ENCODE measurements around the gene ADAM8.

The ADAM8 gene

DNA sequence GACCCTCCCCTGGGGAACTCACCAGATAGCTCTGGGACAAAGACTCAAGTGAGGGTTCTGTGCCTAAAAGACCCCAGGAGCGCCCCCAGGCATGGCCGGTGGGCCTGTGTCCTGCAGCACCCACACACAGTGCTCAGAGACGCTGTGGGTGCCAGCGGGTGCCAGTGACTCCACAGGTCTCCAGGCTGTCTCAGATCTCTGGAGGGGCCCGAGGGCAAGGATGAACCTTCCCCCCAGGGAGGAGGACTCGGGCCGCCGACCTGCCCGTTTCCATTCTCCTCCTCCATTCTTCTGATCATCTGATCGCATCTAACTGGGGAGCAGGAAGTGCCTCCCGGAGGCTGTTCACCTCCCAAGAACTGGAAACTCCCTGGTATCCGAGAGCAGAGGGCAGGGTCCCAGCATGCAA is 980 bp downstream of the ADAM8 start:
- Histone ChIP-seq H3K79me2 (ENCODE audit: insufficient read depth, low read length) (no peaks in the 10 kb centered on the region), H3K4me3 (ENCODE audit: low read depth in 1 of 2, low read length in 2 of 2) (no peak overlapping the region), H2AFZ (ENCODE audit: low read depth, low read length) (no peak overlapping the region), H3K9me3 (ENCODE audit: insufficient read depth, low read length, severe bottlenecking) (no peaks in the 10 kb centered on the region), H3K4me2 (ENCODE audit: insufficient read depth, low read length) (no peak overlapping the region), H4K20me1 (ENCODE audit: insufficient read depth, low read length) (peaks cover 8% of the 10 kb centered on the region), H3K27ac (ENCODE audit: low read length) (no peak overlapping the region), H3K4me1 (ENCODE audit: insufficient read depth, low read length) (no peaks in the 10 kb centered on the region), H3K9ac (ENCODE audit: low read depth, low read length) (no peak overlapping the region), H3K36me3 (ENCODE audit: insufficient read depth, low read length) (peaks cover 23% of the 10 kb centered on the region), H3K27me3 (ENCODE audit: insufficient read depth, low read length, poor library complexity) (no peaks in the 10 kb centered on the region)
- ATAC-seq (ENCODE audit: insufficient read depth, low read depth) (no peak), DNase-seq (no peak)
- TF ChIP-seq EZH2 (IDR thresholded peaks at IDR 0.05; ENCODE audit: borderline replicate concordance, low read depth, low read length, severe bottlenecking), result no peak
- TF ChIP-seq, protein P1, sequence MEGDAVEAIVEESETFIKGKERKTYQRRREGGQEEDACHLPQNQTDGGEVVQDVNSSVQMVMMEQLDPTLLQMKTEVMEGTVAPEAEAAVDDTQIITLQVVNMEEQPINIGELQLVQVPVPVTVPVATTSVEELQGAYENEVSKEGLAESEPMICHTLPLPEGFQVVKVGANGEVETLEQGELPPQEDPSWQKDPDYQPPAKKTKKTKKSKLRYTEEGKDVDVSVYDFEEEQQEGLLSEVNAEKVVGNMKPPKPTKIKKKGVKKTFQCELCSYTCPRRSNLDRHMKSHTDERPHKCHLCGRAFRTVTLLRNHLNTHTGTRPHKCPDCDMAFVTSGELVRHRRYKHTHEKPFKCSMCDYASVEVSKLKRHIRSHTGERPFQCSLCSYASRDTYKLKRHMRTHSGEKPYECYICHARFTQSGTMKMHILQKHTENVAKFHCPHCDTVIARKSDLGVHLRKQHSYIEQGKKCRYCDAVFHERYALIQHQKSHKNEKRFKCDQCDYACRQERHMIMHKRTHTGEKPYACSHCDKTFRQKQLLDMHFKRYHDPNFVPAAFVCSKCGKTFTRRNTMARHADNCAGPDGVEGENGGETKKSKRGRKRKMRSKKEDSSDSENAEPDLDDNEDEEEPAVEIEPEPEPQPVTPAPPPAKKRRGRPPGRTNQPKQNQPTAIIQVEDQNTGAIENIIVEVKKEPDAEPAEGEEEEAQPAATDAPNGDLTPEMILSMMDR (IDR thresholded peaks at IDR 0.05; ENCODE audit: borderline replicate concordance, extremely low read depth, low read length, poor library complexity, severe bottlenecking), result no peak

DNA sequence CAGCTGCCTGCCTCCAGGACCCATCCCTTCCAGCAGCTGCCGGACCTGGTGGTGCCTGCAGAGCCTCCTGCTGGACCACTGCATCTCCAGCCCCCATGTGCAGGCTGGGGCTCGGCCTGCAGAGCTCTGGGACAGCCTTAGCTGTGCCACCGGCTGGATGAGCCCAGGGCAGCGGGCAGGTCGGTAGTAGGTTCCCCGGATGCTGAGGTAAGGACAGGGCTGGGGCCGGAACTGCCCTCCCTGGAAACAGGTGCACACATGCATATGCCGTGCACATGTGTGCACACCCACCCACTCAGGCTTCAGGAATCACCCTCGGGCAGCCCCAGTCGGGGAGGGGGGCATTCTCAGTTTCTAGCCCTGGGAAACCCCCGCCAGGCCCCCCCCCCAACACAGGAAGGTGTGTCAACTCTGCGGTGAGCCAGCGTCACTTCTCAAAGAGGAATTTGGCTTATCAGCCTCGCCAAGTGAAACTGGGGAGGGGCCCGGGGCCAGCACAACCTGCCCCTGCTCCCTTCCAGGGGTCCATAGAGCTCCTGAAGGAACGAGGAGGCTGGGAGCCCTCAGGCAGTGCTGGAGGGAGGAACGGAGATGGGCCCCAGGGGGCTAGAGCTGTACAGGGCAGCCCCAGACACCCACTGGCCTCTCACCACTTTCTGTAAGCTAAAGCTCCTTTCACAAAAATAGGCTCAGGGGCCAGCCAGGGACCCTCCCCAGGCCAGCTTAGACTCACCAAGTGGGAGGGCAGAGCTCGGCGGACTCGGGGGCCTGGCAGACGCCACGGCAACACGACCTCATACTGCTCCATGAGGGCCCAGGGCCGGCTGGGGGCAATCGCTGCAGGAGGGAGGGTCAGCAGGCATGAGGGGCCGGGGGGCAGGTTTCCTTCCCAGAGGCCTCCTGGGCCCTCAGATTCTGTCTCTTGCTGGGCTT is 1.7 kb downstream of the ADAM8 start:
- Histone ChIP-seq H3K9ac (ENCODE audit: low read depth, low read length) (no peak overlapping the region), H3K27ac (ENCODE audit: low read length) (no peak overlapping the region), H3K27me3 (ENCODE audit: insufficient read depth, low read length, poor library complexity) (no peaks in the 10 kb centered on the region), H3K4me1 (ENCODE audit: insufficient read depth, low read length) (no peaks in the 10 kb centered on the region), H3K4me3 (ENCODE audit: low read depth in 1 of 2, low read length in 2 of 2) (no peak overlapping the region), H3K79me2 (ENCODE audit: insufficient read depth, low read length) (no peaks in the 10 kb centered on the region), H3K36me3 (ENCODE audit: insufficient read depth, low read length) (peaks cover 23% of the 10 kb centered on the region), H2AFZ (ENCODE audit: low read depth, low read length) (no peak overlapping the region), H3K9me3 (ENCODE audit: insufficient read depth, low read length, severe bottlenecking) (no peaks in the 10 kb centered on the region), H3K4me2 (ENCODE audit: insufficient read depth, low read length) (no peak overlapping the region), H4K20me1 (ENCODE audit: insufficient read depth, low read length) (peaks cover 4% of the 10 kb centered on the region; the same call in 1 of the 2 replicates)
- no peak for ATAC-seq (ENCODE audit: insufficient read depth, low read depth)
- no peak for DNase-seq
- TF ChIP-seq, protein P1 (IDR thresholded peaks at IDR 0.05; ENCODE audit: borderline replicate concordance, extremely low read depth, low read length, poor library complexity, severe bottlenecking), result no peak
- no peak for TF ChIP-seq EZH2 (IDR thresholded peaks at IDR 0.05; ENCODE audit: borderline replicate concordance, low read depth, low read length, severe bottlenecking)

DNA sequence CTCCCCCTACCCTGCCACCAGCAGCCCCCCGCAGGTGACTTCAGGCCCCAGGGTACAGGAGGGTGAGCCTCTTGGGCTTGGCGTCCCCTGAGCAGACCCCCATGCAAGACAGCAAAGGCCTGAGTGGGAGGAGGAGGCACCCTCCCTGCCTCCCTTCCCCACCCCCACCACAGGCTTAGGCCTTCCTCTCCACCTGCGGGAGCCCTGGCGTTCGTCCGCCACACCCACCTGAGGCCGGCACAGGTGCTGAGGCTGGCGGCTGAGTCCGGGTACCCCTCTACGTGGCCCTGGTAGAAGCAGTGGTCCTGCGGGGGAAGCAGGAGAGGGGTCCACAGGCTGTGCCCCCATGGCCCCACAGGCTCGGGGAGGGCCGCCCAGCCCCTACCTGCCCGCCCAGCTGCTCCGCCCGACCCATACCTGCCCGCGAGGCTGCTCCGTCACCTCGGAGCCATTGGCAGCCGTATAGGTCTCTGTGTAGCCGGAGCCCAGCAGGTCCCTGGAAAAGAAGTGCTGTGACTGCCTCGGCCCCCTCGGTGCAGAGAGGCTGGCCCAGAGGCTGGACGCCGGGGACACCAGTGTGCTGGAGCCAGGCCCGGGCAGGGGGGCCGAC is 3.0 kb downstream of the ADAM8 start:
- TF ChIP-seq, protein P1 (IDR thresholded peaks at IDR 0.05; ENCODE audit: borderline replicate concordance, extremely low read depth, low read length, poor library complexity, severe bottlenecking), result no peak
- TF ChIP-seq EZH2 (IDR thresholded peaks at IDR 0.05; ENCODE audit: borderline replicate concordance, low read depth, low read length, severe bottlenecking), result no peak
- ATAC-seq (ENCODE audit: insufficient read depth, low read depth) (no peak), DNase-seq (no peak)
- no peaks in the 10 kb centered on the region for H3K4me1 ChIP-seq (ENCODE audit: insufficient read depth, low read length)
- H3K4me2 ChIP-seq (ENCODE audit: insufficient read depth, low read length), result no peak overlapping the region
- no peak overlapping the region for H3K27ac ChIP-seq (ENCODE audit: low read length)
- H2AFZ ChIP-seq (ENCODE audit: low read depth, low read length), result no peak overlapping the region
- H3K9ac ChIP-seq (ENCODE audit: low read depth, low read length), result no peak overlapping the region
- H3K27me3 ChIP-seq (ENCODE audit: insufficient read depth, low read length, poor library complexity), result no peaks in the 10 kb centered on the region
- H4K20me1 ChIP-seq (ENCODE audit: insufficient read depth, low read length), result peaks cover 4% of the 10 kb centered on the region; the same call in 1 of the 2 replicates
- peaks cover 17% of the 10 kb centered on the region for H3K36me3 ChIP-seq (ENCODE audit: insufficient read depth, low read length)
- H3K79me2 ChIP-seq (ENCODE audit: insufficient read depth, low read length), result no peaks in the 10 kb centered on the region
- H3K4me3 ChIP-seq (ENCODE audit: low read depth in 1 of 2, low read length in 2 of 2), result no peak overlapping the region
- H3K9me3 ChIP-seq (ENCODE audit: insufficient read depth, low read length, severe bottlenecking), result no peaks in the 10 kb centered on the region

Measured in DND-41 (cell line).